ENCODE measurements around the gene KIDINS220.

KIDINS220 gene

DNA sequence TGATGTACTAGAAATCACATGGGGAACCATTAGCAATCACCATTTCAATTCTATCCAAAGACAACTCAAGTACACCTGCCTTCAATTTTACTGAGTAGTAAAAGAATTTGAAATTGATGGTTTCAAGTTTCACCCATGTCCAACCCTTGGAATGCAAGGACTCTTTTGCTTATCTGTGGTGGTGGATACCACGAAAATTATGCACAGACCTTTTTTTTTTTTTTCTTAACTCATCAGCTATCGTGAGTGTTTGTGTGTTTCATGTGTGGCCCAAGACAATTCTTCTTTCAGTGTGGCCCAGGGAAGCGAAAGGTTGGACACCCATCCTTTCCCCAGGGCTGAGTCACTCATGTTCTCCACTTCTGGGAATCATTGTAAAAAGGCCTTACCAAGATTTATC is 132.5 kb downstream of the KIDINS220 start:
- in situ Hi-C loops (cut with MboI; ENCODE audit: low pct_unique_long_range_greater_than_20kb, low sequenced_read_pairs, unreplicated experiment): no loop called here

GRCh38 chr2:8701681-8702379 is 135.6 kb downstream of the KIDINS220 start:
- in situ Hi-C loops (cut with MboI; ENCODE audit: low pct_unique_long_range_greater_than_20kb, low sequenced_read_pairs, unreplicated experiment): no loop called here
- DNase-seq (ENCODE audit: low spot score): no peak
- TF ChIP-seq, protein P1, sequence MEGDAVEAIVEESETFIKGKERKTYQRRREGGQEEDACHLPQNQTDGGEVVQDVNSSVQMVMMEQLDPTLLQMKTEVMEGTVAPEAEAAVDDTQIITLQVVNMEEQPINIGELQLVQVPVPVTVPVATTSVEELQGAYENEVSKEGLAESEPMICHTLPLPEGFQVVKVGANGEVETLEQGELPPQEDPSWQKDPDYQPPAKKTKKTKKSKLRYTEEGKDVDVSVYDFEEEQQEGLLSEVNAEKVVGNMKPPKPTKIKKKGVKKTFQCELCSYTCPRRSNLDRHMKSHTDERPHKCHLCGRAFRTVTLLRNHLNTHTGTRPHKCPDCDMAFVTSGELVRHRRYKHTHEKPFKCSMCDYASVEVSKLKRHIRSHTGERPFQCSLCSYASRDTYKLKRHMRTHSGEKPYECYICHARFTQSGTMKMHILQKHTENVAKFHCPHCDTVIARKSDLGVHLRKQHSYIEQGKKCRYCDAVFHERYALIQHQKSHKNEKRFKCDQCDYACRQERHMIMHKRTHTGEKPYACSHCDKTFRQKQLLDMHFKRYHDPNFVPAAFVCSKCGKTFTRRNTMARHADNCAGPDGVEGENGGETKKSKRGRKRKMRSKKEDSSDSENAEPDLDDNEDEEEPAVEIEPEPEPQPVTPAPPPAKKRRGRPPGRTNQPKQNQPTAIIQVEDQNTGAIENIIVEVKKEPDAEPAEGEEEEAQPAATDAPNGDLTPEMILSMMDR (IDR thresholded peaks at IDR 0.05; ENCODE audit: extremely low read depth, insufficient read depth, missing control alignments): no peak

More for the DNA sequence above, 132.5 kb downstream of the KIDINS220 start:
- TF ChIP-seq, protein P1 (IDR thresholded peaks at IDR 0.05; ENCODE audit: extremely low read depth, insufficient read depth, missing control alignments): no peak
- no peak for DNase-seq (ENCODE audit: low spot score)

GRCh38 chr2:8699839-8700238 is 137.6 kb downstream of the KIDINS220 start:
- DNase-seq (ENCODE audit: low spot score): no peak
- TF ChIP-seq, protein P1 (IDR thresholded peaks at IDR 0.05; ENCODE audit: extremely low read depth, insufficient read depth, missing control alignments): no peak
- in situ Hi-C loops (cut with MboI; ENCODE audit: low pct_unique_long_range_greater_than_20kb, low sequenced_read_pairs, unreplicated experiment): loop anchor here (25.0 kb wide), 1 partner anchor 388 kb away; no protein-coding TSS in a partner anchor

- DNase-seq (ENCODE audit: low spot score): no peak
- in situ Hi-C loops (cut with MboI; ENCODE audit: low pct_unique_long_range_greater_than_20kb, low sequenced_read_pairs, unreplicated experiment): loop anchor here (25.0 kb wide), 1 partner anchor 385 kb away; no protein-coding TSS in a partner anchor
- TF ChIP-seq, protein P1 (IDR thresholded peaks at IDR 0.05; ENCODE audit: extremely low read depth, insufficient read depth, missing control alignments): no peak
Measured at GRCh38 chr2:8697190-8697589, 140.2 kb downstream of the KIDINS220 start.

- TF ChIP-seq, protein P1 (IDR thresholded peaks at IDR 0.05; ENCODE audit: extremely low read depth, insufficient read depth, missing control alignments): no peak
- DNase-seq (ENCODE audit: low spot score): no peak
- in situ Hi-C loops (cut with MboI; ENCODE audit: low pct_unique_long_range_greater_than_20kb, low sequenced_read_pairs, unreplicated experiment): loop anchor here (25.0 kb wide), 1 partner anchor 382 kb away; no protein-coding TSS in a partner anchor
Measured at GRCh38 chr2:8694737-8695136, 142.7 kb downstream of the KIDINS220 start.

- TF ChIP-seq, protein P1 (IDR thresholded peaks at IDR 0.05; ENCODE audit: extremely low read depth, insufficient read depth, missing control alignments): peak; percentile 75
- DNase-seq (ENCODE audit: low spot score): peak; percentile 59
- in situ Hi-C loops (cut with MboI; ENCODE audit: low pct_unique_long_range_greater_than_20kb, low sequenced_read_pairs, unreplicated experiment): loop anchor here (25.0 kb wide), 1 partner anchor 381 kb away; no protein-coding TSS in a partner anchor
Measured at GRCh38 chr2:8693157-8693821, 144.1 kb downstream of the KIDINS220 start.
